Right lobe of liver (tissue), 6 donors: ENCODE measurements around the gene CASP10. TPM values are rescaled to one million over a fixed set of nuclear protein-coding genes. Genes with fewer than 3 reads are reported as not detected.

ENCODE experiments used
- ATAC-seq, 4 donors: fragments of 200-7000 bp; cut with Tn5 transposase; one replicate each; pipeline ENCODE4 v1.9.1; 2020; ENCODE audit warnings: mild to moderate bottlenecking in 4 of 4, moderate library complexity in 4 of 4
- DNase-seq, 3 donors: peaks; one replicate each; pipeline ENCODE4 v3.0.0-alpha.2; 2020
- H3K27ac ChIP-seq, 3 donors: fragments of 200-600 bp; one replicate each; pipeline ENCODE4 v1.8.0; 2022
- H3K27me3 ChIP-seq, 2 donors: fragments of 200-600 bp; one replicate each; pipeline ENCODE4 v1.8.0; 2022
- H3K36me3 ChIP-seq, 4 donors: fragments of 200-600 bp; sonication (generic) in 1 of 4; one replicate each; pipeline versions ENCODE4 v1.5.1 to v1.8.0; 2017 to 2022; ENCODE audit warnings: control low read depth in 1 of 4
- H3K4me1 ChIP-seq, 4 donors: fragments of 200-600 bp; sonication (generic) in 1 of 4; one replicate each; pipeline versions ENCODE4 v1.5.1 to v1.8.0; 2017 to 2022; ENCODE audit warnings: control low read depth in 1 of 4
- H3K4me3 ChIP-seq, 3 donors: fragments of 200-600 bp; one replicate each; pipeline ENCODE4 v1.8.0; 2022
- H3K9me3 ChIP-seq, 4 donors: fragments of 200-600 bp; sonication (generic) in 1 of 4; one replicate each; pipeline versions ENCODE4 v1.5.1 to v1.8.0; 2017 to 2022; ENCODE audit warnings: control low read depth in 1 of 4
- CTCF ChIP-seq, 4 donors: fragments of 200-600 bp in 3 of 4; fragments of 450-650 bp in 1 of 4; IDR thresholded peaks; one replicate each; pipeline versions ENCODE4 v1.5.1 to v1.8.0; 2016 to 2022; ENCODE audit warnings: antibody characterized with exemption in 4 of 4, mild to moderate bottlenecking in 2 of 4
- POLR2A ChIP-seq: fragments of 450-650 bp; IDR thresholded peaks from one replicate; pipeline ENCODE4 v1.6.1; 2017; ENCODE audit warnings: antibody characterized with exemption, mild to moderate bottlenecking
- WGBS: methylation state at CpG from one replicate; pipeline ENCODE4 v1.1.6; 2018; ENCODE audit warnings: low coverage, low lambda C conversion rate; ENCODE audit not compliant: insufficient coverage; ENCODE audit errors: missing lambda C conversion rate; 5-methylcytosine and 5-hydroxymethylcytosine counted together
- intact Hi-C, 2 donors: fragments of 100-400 bp; cut with DNase I; formaldehyde crosslinking; loops; one replicate each; pipeline versions ENCODE4 v1.11.2 to v1.14.1; 2022
- total RNA-seq, 6 experiments: library from RNA; depleted of rRNA in 2 of 6; stranded (reverse); fragments of >200 nt in 2 of 6; fragmentation: NEBNext Ultra II Directional in 3 of 6; extraction: Animal tissue kit (Norgen Biotek cat#: 25700) in 3 of 6; gene quantifications; one replicate each; pipeline versions ENCODE4 v1.1.0 to v1.2.4, GENCODE V29; 2016 to 2023
- donor health status: DM: no; HTN: yes; CAD: no.
- donor health status: DM: no; HTN: no; CAD: no.
- donor health status: DM: no; HTN: no; CAD: no.
- donor health status: DM: no; HTN: yes; CAD: no.
- donor health status: DM: no; HTN: yes; CAD: no.

The CASP10 gene
- total RNA-seq, 6 experiments from 2014 or later, result 4.2 to 9.4 (median 8.4) TPM

- Histone ChIP-seq H3K9me3 (no peaks in the 10 kb centered on the region), H3K4me3 (no peak overlapping the region), H3K4me1 (no peaks in the 10 kb centered on the region), H3K36me3 (peaks cover 0 to 20% (median 3%) of the 10 kb centered on the region in 4 donors), H3K27me3 (no peaks in the 10 kb centered on the region), H3K27ac (no peak overlapping the region)
- DNase-seq (no peak), ATAC-seq (no peak)
- TF ChIP-seq POLR2A (no peak), CTCF (IDR thresholded peaks at IDR 0.05) (no peak)
- intact Hi-C loops, result no loop called here
- 100% methylated on average over 1 of the region's 1 CpG for WGBS
Measured at GRCh38 chr2:201216918-201217317, 34.0 kb downstream of the CASP10 start.

GRCh38 chr2:201218780-201219179 is 35.8 kb downstream of the CASP10 start:
- WGBS, result 98% methylated on average over 6 of the region's 6 CpGs
- no peaks in the 10 kb centered on the region for H3K9me3 ChIP-seq
- H3K36me3 ChIP-seq, result peaks cover 0 to 20% (median 3%) of the 10 kb centered on the region in 4 donors
- ATAC-seq (peak in 1 of 4 donors; percentile 52), DNase-seq (no peak)
- H3K4me1 ChIP-seq, result no peaks in the 10 kb centered on the region
- intact Hi-C loops, result no loop called here
- TF ChIP-seq POLR2A, result no peak
- no peak for TF ChIP-seq CTCF (IDR thresholded peaks at IDR 0.05)
- no peak overlapping the region for H3K4me3 ChIP-seq
- H3K27ac ChIP-seq, result no peak overlapping the region
- H3K27me3 ChIP-seq, result no peaks in the 10 kb centered on the region

GRCh38 chr2:201219328-201220096 is 36.6 kb downstream of the CASP10 start:
- intact Hi-C loops, result no loop called here
- 70% methylated on average over 5 of the region's 5 CpGs for WGBS
- no peak overlapping the region for H3K27ac ChIP-seq

GRCh38 chr2:201220102-201220570 is 37.2 kb downstream of the CASP10 start:
- intact Hi-C loops, result no loop called here
- Histone ChIP-seq H3K36me3 (peaks cover 0 to 20% (median 3%) of the 10 kb centered on the region in 4 donors), H3K9me3 (no peaks in the 10 kb centered on the region), H3K27me3 (no peaks in the 10 kb centered on the region), H3K4me3 (no peak overlapping the region), H3K27ac (no peak overlapping the region), H3K4me1 (no peaks in the 10 kb centered on the region)
- TF ChIP-seq POLR2A, result no peak
- TF ChIP-seq CTCF (IDR thresholded peaks at IDR 0.05), result no peak
- no peak for DNase-seq
- ATAC-seq, result peak; percentile 39 to 55 (median 50)
- 29% methylated on average over 3 of the region's 4 CpGs for WGBS

More at GRCh38 chr2:201219328-201220096, 36.6 kb downstream of the CASP10 start:
- Histone ChIP-seq H3K4me3 (no peak overlapping the region), H3K36me3 (peaks cover 0 to 20% (median 3%) of the 10 kb centered on the region in 4 donors), H3K27me3 (no peaks in the 10 kb centered on the region), H3K4me1 (no peaks in the 10 kb centered on the region), H3K9me3 (no peaks in the 10 kb centered on the region)
- DNase-seq (no peak), ATAC-seq (no peak)
- TF ChIP-seq CTCF (IDR thresholded peaks at IDR 0.05) (no peak), POLR2A (no peak)
